CD1c-positive myeloid dendritic cell (primary cell): ENCODE data around the gene ARRDC5.
"Not testable (repeated sequence)": the region's sequence is repeated elsewhere in the genome, so short reads cannot be mapped to it uniquely, and the experiment has no call there.

Experiments
- DNase-seq: peaks from one replicate; pipeline ENCODE4 v3.0.0-alpha.2; 2016; ENCODE audit errors: extremely low spot score

ARRDC5 gene

GRCh38 chr19:4909897-4910593 lies 7.3 kb upstream of the ARRDC5 start:
- peak; percentile 95 for DNase-seq

- DNase-seq, result no peak
These were observed 6.6 kb upstream of the ARRDC5 start, which contains the start of gene UHRF1 for GRCh38 chr19:4909156-4909896. TSS of gene UHRF1 (plus strand) at chr19:4909501. CDS start at chr19:4910886, 1,385 bp downstream.

- no peak for DNase-seq
These were observed 6.1 kb upstream of the ARRDC5 start for GRCh38 chr19:4908781-4909155.

DNA sequence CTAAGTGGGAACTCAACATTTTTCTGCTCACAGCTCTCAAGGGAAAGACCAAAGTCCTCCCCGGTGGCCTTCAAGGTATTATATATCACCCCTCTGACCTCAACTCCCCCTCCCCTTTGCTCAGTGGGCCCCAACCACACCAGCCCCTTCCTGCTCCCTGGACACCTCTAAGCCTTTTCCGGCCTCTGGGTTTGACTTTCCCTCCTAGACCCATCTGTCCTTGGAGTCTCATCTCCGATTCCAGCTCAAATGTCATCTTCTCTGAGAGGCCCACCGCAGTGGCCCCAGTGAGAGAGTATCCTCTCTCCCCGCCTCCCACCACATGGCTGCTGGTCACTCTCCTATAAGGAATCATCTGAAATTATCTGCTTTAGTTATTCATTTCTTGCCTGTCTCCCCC lies 5.7 kb upstream of the ARRDC5 start:
- DNase-seq, result no peak

GRCh38 chr19:4906963-4907362 lies 4.3 kb upstream of the ARRDC5 start:
- no peak for DNase-seq

DNA sequence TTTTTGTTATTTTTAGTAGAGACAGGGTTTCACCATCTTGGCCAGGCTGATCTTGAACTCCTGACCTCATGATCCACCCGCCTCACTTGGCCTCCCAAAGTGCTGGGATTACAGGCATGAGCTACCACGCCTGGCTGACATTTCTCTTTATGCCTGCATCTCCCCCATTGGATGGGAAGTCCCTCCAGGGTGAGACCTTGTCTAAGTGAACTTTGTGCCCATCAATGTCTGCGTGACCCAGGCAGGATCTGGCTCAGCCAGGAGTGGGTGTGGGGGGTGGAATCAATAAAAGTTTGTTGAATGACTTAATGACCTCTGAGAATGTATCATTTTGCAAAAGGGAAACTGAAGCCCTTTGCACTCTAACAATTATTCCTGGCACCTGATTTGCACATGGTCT lies 1.8 kb upstream of the ARRDC5 start:
- DNase-seq, result no peak

DNA sequence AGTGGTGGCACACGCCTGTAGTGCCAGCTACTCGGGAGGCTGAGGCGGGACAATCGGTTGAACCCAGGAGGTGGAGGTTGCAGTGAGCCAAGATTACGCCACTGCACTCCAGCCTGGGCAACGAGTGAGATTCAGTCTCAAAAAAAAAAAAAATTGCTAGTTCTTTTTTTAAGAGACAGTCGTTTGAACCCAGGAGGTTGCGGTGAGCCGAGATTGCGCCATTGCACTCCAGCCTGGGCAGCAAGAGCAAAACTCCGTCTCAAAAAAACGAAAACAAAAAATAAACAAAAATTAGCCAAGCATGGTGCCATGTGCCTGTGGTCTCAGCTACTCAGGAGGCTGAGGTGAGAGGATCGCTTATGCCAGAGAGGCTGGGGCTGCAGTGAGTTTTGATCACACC lies 1.8 kb downstream of the ARRDC5 start:
- DNase-seq, result not testable (repeated sequence)

DNA sequence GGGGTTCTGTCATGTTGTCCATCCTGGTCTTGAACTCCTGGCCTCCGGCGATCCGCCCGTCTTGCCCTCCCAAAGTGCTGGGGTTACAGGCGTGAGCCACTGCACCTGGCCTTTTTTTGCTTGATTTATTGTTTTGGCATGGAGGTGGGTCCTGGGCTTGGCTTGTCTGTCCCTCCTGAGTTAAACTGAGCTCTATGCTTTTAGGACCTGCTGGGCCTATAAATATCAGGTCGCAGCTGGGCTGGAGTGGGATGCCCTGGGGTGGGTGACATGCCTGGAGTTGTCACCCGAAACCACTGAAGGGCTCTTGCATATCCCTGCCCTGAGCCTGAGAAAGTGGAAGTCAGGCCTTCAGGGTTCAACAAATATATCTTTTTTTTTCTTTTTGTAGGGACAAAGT lies 5.5 kb downstream of the ARRDC5 start:
- DNase-seq, result no peak

- DNase-seq, result no peak
These were observed 6.3 kb downstream of the ARRDC5 start for GRCh38 chr19:4896372-4896771.

DNA sequence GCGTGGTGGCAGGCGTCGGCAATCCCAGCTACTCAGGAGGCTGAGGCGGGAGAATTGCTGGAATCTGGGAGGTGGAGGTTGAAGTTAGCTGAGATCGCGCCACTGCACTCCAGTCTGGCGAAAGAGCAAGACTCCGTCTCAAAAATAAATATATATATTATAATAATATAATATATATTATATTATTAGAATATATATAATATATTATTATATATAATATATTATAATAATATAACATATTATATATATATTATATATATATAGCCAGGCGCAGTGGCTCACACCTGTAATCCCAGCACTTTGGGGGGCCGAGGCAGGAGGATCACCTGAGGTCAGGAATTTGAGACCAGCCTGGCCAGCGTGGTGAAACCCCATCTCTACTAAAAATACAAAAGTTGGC lies 9.7 kb downstream of the ARRDC5 start:
- DNase-seq, result not testable (repeated sequence)

GRCh38 chr19:4891066-4891465 lies 11.6 kb downstream of the ARRDC5 start:
- DNase-seq, result no peak

DNA sequence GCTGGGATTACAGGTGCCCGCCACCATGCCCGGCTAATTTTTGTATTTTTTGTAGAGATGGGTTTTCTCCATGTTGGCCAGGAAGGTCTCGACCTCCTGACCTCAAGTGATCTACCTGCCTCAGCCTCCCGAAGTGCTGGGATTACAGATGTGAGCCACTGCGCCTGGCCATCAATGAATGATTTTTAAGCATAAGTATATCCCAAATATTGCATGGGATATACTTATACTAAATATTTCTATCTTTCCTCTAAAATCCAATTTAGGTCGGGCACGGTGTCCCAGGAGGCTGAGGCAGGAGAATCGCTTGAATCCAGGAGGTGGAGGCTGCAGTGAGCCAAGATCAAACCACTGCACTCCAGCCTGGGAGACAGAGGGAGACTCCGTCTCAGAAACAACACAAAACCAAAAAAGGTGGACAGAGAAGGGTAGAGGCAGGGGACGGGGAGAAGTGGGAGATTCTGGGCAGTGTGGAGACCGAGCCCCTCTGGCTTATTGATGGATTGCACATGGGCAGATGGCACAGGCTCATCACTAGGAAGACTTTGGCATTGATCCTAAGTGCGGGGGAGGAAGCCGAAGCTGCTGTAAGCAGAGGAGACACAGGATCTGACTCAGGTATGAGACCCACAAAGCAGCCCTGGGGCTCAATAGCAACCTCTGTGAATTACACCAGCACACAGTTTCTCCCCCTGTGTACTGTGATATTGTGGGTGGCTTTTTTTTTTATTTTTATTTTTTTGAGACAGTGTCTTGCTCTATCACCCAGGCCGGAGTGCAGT lies 13.5 kb downstream of the ARRDC5 start:
- DNase-seq, result no peak

DNA sequence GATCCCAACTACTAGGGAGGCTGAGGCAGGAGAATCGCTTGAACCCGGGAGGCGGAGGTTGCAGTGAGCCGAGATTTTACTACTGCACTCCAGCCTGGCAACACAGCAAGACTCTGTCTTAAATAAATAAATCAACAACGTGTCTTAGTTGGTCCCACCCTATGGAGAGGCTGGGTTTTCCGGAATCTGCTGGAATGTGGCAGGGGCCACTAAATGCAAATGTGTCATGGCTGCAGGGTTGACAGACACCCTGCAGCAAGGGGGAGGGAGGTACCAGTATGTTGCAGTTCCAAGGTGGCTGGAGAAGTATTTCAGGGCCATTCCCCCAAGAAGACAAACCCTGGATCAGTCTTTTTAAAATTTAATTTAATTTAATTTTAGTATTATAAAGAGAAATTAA lies 14.9 kb downstream of the ARRDC5 start:
- not testable (repeated sequence) for DNase-seq

DNA sequence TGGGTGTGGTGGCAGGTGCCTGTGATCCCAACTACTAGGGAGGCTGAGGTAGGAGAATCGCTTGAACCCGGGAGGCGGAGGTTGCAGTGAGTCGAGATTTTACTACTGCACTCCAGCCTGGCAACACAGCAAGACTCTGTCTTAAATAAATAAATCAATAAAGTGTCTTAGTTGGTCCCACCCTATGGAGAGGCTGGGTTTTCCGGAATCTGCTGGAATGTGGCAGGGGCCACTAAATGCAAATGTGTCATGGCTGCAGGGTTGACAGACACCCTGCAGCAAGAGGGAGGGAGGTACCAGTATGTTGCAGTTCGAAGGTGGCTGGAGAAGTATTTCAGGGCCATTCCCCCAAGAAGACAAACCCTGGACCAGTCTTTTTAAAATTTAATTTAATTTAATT lies 17.7 kb downstream of the ARRDC5 start:
- not testable (repeated sequence) for DNase-seq

GRCh38 chr19:4882874-4883273 lies 19.8 kb downstream of the ARRDC5 start:
- DNase-seq, result not testable (repeated sequence)

- no peak for DNase-seq
These were observed 23.7 kb downstream of the ARRDC5 start for GRCh38 chr19:4879041-4879440.

- no peak for DNase-seq
These were observed 24.2 kb downstream of the ARRDC5 start for GRCh38 chr19:4878491-4878968.

DNA sequence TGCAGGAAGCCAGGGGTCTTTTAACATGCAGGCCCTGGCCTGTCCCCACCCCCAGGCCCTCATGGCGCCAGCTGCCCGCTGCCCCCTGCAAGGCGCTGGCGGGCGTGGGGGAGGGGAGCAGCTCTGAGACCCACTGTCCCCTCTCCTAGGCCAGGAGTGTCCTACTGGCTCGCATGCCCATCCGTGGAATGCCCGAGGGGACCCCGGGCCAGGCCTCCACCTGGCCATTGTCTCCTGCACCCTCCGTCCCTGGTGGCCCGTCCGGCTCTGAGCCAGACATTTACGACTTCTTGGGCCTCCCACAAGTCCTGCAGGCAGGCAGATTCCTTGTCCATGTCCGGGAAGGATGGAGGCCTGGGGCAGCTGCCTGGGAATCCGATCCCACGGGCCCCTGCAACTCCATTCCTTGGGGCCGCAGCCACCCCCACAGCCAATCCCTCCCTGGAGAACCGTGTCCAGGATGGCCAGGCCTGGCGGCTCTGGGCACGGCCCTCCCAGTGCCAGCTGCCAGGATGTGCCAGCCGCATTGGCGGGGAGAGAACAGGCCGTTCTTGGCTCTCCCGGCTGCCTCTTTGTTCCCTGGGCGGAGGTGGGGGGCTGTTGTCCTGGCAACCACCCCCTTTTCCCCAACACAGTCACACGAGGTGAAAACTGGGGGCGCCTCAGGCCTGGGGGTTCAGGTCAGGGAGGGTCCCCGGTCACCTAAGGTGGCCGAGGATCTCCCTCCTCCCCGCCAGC lies 24.8 kb downstream of the ARRDC5 start:
- DNase-seq, result no peak

GRCh38 chr19:4873930-4874329 lies 28.8 kb downstream of the ARRDC5 start:
- DNase-seq, result no peak

DNA sequence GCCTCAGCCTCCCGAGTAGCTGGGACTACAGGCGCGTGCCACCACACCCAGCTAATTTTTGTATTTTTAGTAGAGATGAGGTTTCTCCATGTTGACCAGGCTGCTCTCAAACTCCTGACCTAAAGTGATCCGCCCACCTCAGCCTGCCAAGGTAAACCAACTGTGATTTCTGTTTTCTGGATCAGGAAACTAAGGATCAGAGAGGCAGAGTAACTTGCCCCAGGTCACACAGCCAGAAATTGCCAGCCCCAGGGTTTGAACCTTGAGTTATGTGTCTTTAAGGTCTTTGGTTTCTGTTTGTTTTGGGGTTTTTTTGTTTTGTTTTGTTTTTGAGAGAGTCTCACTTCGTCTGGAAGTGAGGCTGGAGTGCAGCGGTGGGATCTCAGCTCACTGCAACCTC lies 31.0 kb downstream of the ARRDC5 start:
- DNase-seq, result no peak

- peak; percentile 84 for DNase-seq
These were observed 32.5 kb downstream of the ARRDC5 start for GRCh38 chr19:4870025-4870700.
